Measurements from ENCODE around the gene FBXO15.
A peak's percentile ranks its signal among the peaks of the same experiment; 100 is the strongest.

The FBXO15 gene, protein sequence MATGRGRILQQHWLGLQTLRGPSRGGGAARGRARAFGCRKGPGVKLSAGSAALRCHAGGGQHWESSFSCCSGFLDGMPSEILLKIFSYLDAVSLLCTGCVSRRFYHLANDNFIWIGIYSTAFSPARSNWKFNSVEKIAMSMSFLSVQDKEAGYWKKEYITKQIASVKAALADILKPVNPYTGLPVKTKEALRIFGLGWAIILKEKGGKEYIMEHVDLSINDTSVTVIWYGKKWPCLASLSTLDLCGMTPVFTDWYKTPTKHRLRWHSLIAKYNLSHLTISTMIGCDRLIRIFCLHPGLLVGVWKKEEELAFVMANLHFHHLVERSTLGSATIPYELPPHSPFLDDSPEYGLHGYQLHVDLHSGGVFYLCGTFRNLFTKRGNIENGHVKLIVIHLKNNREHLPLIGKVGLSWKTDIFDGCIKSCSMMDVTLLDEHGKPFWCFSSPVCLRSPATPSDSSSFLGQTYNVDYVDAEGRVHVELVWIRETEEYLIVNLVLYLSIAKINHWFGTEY

DNA sequence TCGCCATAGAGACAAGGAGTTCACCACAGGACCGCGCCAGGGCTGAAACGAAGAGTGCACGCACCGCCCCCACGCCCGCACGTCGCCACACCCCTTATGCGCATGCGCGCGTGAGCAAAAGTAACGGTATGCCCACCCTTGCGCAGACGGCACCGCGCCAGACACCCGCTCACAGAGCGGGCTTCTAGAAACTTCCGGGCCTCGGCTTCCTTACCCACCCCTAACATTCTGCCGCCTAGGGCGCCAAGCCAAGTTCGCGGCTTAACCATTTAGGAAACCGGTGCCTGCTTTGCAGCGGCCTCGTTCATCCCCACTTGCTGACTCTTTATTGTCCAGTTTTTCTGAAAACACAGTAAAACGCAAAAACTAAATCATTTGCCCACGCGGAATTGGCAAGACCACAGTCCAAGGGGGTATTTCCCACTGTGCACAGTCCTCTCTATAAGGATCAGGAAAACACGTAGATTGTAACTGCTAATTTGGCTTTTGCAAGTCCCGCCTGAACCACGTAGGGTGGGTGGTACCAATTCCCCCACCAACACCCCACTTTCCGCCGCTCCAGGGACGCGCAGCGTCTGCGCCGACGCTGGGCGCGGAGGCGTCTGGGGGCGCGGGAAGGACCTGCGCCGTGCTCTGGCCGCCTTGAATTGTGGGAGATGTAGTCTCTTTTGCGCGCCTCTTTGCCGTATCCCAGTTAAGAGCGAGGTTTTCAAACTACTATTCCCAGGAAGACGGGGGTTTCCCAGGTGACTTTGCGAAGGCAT lies at the start of gene FBXO15, which contains the start of gene TIMM21:
Gene FBXO15 (minus strand): TSS at position 56 of the 764 bp plus-strand sequence. CDS start 49 bp downstream, at position 7.
Gene TIMM21 (plus strand): TSS at position 745 of the 764 bp plus-strand sequence. CDS start 286 bp downstream, outside the sequence.
- DNase-seq (ENCODE audit: low read depth in 3 of 3), result peak; percentile 91

DNA sequence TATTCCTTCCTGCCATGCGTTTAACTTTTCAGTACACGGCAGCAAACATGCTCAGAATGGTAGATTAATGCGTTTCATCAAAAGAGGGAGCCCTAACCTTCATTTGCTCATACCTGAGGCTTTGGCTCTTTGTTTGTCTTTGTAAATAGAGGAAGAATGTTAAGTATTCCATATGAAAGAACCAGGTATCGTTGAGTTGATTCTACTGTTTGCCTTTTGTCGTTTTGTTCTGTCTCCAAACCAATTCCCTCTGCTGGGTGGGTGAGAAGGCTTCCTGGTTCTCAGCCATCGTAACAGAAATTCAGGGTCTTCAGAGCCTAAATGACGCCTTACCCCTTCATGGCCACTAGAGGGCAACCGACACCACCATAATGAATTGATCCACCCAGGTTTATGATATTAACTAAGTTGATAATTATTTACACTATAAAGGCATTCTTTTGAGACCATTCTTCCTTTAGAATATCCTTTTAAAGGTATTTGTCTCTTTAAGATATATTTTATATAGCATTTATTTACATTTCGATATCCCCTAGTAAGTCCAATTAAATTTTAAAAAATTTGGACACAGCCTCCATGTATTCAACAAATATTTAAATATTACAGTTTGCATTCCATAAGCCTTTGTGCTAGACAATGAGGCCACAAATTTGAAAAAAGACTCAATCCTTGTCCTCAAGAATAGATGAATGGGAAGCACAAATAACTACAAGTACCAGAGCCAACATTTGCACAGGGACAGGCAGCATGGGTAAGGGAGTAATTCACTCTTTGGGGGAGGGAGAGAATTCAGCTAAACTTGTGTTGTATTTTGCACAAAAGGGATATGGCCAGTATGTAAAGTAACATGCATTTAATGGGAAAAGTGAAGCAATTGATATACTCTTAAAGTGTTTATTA lies 48.8 kb upstream of the FBXO15 start:
- peak in 2 of 3 experiments; percentile 13 to 23 for DNase-seq (ENCODE audit: low read depth in 3 of 3)

DNA sequence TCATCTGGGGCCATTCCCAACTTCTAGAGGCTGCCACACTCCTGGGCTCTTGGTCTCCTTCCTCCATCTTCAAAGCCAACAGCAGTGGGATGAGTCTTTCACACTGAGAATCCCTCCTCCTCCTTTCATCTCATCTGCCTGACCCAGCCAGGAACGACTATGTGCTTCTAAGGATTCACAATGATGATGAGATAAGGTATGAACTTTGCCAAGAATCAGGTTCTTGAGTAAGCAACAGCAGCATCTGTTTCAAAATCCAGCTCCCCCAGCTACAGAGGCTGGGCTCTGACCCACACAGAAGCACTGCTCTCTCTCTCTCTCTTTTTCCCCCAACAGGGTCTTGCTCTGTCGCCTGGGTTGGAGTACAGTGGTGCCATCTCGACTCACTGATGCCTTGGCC lies 47.1 kb upstream of the FBXO15 start:
- no peak for DNase-seq (ENCODE audit: low read depth in 3 of 3)

DNA sequence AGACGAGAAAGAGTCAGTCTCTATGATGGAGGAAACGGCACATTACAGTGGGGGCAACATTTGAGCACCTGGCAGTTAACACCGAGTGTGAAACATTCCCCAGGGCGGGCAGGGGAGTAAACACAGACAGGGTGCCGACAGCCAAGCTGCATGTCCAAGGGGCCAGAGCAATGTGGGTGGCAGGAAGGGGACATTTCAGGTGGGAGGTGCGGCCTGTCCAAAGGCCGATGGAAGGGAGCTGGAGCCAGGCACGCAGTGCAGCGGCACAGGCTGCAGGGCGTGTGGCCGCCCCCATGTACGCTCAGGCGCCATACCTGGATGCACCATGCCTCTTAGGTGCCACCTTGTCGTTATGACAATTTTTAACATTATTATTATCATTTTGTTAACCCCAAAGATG lies 43.9 kb upstream of the FBXO15 start:
- no peak for DNase-seq (ENCODE audit: low read depth in 3 of 3)

DNA sequence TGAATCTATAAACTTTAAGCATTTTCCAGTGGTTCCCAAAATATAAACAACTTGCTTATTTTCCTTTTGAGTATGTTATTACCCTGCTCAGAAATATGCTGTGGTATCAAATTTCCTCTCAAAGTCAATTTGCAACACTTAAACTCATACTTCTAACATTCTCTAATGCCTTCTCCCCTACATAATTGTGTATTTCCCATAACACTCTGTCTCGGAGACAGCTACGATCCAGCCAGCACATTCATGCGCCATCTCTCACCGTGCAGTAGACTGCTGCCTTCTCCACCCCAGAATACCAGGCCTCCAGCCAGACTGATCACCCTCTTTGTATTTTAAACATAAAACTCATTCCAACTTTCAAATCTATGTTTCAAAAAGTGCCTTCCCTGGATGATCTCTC lies 42.5 kb upstream of the FBXO15 start:
- no peak for DNase-seq (ENCODE audit: low read depth in 3 of 3)

DNA sequence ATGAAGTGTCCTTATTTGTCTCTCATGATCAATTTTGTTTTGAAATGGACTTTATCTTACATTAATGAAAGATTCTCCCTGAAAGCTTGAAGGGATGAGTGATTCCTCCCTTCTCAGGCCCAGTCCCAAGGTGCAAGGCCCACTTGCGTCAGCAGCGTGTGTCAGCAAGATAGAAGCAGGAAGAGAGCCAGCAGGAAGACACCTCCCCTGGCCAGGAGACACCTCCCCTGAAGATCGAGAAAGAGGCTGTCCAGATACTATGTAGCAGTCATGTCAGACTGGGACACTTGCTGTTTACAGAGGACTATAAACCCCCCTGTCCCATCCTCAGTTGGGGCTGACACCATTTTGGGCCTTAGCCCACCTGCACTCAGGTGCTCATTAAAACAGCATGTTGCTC lies 39.0 kb upstream of the FBXO15 start:
- no peak for DNase-seq (ENCODE audit: low read depth in 3 of 3)

DNA sequence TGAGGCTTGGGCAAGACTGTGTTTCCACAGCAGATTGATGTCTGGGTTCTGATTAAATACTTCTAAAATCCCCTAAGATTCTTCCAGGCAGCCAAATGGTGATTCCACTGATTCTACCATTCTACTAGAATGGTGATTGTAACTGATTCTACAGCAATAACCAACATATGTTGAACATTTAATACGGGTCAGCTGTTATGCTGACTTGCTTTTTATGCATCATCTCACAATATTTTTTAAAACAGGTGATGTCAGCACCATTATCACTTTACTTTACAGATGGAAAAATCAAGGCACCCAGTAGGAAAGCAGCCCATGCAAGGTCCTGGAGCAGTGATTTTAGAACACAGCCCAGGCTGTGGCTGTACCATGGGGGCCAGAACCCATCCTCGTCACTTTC lies 38.2 kb upstream of the FBXO15 start:
- DNase-seq (ENCODE audit: low read depth in 3 of 3), result no peak

DNA sequence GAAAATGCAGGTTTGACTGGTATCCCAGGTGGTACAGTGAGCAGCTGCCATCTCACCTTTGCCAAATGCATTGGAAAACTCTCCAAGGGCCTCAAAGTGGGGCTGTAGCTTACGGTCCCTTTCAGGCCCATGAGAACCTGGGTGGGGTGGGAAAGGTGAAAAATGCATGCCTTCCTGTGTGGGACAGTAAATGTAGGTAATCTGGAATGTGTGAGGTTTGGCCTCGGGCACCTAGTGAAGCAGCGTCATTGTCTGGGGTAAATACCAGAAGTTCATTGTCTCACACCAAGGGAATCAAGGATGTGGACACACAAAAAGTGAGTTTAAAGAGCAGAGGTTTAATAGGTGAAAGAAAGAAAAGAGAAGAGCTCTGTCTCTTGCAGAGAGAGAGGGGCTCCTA lies 37.2 kb upstream of the FBXO15 start:
- DNase-seq (ENCODE audit: low read depth in 3 of 3), result no peak

DNA sequence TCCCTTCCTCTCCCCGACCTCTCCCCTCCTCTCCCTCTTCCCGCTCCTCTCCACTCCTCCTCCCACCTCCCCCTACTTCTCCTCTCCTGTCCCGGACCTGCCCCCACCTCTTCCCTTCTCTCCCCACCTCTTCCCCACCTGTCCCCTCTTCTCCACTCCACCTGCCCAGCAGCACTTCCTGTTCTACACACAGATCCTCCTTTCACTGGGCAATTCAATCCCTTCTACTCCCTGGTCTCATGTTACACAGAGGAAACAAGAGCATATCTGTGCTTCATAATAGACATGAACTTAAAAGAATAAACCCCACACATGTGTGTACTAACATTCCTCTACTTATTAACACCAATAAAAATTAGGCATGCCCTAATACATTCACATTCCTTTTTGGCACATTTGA lies 35.5 kb upstream of the FBXO15 start:
- DNase-seq (ENCODE audit: low read depth in 3 of 3), result no peak

DNA sequence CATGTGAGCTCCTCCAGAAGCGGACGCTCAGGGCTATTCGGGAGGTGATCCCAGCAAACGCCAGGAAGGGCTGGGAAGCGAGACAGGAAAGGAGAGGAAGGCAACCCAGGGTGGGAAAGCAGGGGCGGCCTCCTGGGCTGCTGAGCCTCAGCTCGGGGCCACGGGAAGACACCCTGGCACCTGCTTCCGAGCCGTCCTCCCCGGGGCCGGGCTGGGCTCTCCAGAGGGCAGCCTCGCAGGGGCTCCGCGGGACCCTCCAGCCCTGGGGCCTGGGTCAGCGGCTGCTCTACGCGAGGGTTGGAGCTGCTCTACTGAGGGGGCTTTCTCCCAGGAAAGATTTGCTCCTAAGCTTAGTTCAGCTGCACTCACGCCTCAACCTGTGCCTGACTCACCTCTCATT lies 34.7 kb upstream of the FBXO15 start:
- DNase-seq (ENCODE audit: low read depth in 3 of 3), result no peak

DNA sequence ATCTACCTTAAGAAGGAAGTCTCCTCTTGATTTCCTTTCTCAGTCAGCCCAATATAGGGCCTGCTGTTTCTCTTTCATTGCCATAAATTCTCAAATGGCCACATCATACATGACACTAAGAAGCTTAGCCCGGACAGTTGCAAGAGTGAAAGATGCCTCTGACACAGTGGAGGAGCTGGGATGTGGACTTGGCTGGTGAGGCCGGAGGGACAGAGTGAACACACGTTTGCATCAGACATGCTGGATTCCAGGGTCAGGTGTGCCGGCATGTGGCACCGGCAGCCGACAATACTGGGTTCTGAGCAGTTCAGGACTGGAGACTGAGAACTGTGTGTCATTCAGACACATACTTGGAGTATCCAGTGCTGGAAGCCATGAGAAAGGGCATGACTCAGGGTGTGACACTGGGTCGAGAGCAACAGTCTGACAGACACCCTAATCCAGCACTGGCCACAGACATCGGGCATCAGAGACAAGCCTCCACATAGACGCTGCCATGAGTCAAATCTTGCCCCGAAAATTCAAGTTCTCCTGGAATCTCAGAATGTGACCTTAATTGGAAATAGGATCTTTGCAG lies 32.1 kb upstream of the FBXO15 start:
- no peak for DNase-seq (ENCODE audit: low read depth in 3 of 3)

DNA sequence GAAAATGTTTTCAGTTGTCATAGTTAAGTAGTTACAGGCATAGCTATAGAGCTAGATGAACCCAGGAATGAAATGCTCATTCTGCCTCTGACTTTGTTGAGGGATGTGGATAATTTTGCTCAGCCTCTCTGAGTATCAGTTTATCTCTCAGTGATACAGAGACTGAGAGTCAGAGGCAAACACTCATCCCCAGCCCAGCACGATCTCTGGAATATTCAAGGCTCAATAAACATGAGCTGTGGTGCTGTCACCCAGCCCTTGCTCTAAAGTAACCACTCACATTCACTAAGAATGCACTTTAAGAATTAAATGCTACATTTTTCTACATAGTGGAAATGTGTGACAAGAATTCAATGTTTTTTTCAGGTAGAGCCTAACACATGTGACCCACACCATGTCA lies 31.2 kb upstream of the FBXO15 start:
- DNase-seq (ENCODE audit: low read depth in 3 of 3), result no peak

DNA sequence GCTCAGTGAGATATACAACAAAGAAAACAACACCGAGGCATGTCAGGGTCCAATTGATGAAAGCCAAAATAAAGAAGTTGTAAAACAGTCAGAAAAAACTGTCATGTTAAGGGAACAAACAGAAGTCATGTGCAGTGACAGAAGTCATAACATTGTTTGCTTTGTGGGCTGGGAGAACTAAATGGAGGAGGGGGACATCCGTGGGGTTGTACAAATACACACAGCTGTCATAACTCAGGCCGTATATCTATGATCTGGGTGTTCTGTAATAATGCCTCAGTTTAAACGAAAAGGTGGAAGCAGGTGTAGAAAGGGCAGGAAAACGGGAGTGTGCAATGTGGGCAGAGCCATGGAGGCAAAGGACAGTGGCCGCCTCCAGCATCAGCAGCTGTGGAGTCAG lies 28.0 kb upstream of the FBXO15 start:
- no peak for DNase-seq (ENCODE audit: low read depth in 3 of 3)

DNA sequence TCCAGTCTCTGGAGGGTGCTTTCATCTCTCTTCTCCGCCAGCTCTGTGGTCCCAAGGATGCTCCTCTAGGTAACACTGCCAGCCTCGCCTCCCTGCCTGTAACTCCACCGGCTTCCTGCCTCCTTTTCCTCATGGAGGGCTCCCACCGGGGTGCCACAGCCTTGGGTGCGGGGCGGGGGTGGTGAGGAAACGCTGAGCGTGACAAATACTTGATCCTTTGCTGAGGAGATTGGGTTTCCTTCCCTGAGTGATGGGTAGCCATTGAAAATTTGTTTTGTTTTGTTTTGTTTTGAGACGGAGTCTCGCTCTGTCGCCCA lies 25.8 kb upstream of the FBXO15 start:
- no peak for DNase-seq (ENCODE audit: low read depth in 3 of 3)

DNA sequence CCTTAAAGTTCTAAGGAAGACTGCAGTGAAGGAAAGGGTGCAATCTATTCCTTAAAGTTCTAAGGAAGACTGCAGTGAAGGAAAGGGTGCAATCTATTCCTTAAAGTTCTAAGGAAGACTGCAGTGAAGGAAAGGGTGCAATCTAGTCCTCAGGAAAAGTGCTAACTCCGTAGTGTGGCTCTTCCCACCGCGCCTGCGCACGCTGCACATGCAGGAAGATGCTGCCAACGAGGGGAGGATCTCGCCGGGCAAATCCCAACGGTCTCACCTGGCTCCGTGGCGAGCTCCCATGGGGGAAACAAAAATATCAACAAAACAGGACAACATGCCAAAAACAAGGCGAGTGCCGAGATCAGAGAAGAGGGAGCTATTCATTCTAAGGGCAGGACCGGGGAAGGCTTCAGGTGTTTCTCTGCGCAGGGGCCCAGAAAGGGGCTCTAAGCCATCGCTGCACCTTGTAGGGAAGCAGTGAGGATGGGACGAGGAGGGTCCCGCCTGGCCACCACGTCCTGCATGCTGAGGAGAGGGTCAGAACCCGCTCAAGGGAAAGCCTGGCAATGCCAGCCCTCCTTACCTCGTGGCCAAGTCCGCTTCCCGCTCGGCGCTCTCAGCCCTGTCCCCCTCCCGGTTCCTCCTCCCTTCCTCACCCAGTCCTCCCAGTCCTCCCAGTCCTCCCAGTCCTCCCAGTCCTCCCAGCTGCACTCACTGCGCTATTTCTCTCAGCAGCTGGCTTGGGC lies 25.2 kb upstream of the FBXO15 start:
- no peak for DNase-seq (ENCODE audit: low read depth in 3 of 3)

DNA sequence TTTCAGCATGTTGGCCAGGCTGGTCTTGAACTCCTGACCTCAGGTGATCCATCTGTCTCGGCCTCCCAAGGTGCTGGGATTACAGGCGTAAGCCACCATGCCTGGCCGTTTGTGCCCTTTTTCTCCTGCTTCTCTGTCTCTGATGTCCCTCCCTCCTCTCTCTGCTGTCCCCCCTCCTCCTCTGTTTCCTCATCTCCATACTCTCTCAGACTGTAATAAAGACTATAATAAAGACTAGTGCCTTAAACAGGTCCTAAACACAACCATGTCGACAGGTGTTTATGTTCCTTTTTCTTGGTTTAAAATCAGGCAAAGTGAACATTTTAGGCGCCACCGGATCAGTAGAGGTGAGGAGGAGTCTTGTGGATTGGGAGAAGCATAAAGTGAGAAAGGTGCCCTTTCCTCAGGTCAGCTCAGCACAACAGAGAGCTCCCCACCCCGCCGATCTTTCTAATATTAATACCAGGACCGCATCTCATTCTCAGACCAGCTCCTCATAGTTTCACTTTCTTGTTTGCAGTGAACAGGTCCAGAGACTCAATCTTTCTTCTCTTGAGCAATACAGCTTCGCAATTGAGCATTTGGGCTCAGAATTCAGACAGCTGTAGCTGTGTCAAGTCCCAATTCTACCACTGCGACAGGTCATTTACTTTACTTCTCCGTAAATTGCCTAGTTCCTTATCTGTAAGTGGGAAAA lies 24.4 kb upstream of the FBXO15 start:
- no peak for DNase-seq (ENCODE audit: low read depth in 3 of 3)

DNA sequence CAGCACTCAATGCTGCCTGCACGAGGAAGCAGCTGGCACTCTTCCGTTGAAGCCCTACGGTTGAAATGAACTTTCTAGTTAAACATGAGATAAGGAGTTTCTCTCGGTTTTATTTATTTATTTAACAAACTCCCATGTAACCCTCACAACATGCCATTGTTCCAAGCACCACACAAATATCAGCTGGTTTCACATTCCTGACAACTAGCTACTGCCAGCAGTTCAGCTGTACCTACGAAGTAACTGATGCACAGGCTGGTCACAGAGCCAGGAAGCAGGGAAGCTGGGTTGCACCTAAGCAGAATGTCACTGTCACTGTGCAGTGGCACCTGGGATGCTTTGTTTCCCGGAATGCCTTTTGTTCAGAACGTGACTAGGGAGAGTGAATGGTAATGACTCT lies 18.8 kb upstream of the FBXO15 start:
- DNase-seq (ENCODE audit: low read depth in 3 of 3), result no peak

DNA sequence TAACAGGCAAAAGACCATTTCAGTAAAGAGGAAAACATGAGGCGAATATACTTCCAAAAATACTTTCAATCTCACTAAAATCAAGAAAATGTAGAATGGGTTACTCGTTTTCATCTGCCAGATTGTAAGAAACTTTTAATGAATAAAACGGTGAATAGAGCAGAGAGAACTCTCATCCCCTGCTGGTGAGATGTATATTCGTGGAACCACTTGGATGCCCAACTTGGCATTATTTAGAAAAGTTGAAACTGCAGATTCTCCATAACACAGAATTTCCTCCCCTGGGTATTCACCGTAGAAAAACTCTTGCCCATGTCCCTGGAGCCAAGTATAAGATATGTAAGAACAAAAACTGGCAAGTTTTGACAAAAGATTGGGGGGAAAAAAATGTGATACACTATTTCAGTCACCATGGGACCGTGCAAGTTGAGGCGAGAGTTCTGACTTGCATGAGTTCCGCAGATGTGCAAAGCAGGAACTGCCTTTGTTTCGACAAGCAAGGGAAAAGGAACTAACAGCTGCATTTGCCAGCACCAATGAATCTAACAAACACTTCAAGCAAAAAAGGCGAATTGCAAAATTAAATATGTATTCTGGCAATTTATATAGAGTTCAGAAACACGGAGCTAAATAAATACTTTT lies 15.5 kb upstream of the FBXO15 start:
- DNase-seq (ENCODE audit: low read depth in 3 of 3), result no peak

DNA sequence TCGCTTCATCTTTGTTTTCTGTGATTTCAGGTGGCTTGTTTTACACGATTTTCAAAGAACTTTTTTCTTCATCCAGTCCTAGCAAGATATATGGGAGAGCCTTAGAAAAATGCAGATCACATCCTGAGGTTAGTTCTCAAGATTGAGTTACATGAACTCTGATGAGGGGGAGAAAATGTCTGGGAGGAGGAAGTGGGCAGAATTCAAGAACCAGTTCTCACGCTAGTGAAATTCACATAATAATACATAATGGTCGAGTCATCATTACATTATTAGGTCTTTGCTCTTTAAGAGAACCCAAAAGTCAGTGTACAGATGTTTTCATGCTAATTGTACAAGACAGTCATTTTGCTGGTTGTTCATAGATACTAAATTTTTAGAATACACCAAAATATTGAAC lies 7.6 kb upstream of the FBXO15 start:
- no peak for DNase-seq (ENCODE audit: low read depth in 3 of 3)

DNA sequence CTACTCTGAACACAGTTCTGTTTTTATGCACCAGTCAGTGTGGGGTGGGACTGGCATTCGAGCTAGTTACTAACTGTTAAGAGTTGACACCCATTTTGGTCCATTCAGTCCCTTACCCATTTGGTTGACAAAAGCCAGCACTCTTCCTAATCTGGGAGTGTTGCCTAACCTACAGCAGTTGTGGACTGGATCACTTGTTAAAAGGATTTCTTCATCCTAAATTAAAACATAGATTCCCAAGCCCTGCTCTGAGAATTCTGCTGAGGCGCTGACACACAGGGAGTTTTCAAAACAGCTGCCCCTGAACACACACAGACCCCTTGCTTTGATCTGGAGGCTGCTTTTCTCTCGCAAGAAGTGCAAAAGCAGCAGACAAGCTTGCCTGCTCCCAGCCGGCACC lies 7.1 kb upstream of the FBXO15 start:
- no peak for DNase-seq (ENCODE audit: low read depth in 3 of 3)

All from stimulated activated CD4-positive, alpha-beta T cell treated with anti-CD3 and anti-CD28 coated beads, TNF-alpha, amount 100 ng/mL, for 4 hours (primary cell).